HepG2 (cell line): Measurements from ENCODE around the gene NDUFAF3. TPM values are rescaled to one million over a fixed set of nuclear protein-coding genes. Genes with fewer than 3 reads are reported as not detected.

ENCODE experiments used
- ARNT2 ChIP-seq: sonication (generic); formaldehyde crosslinking; IDR thresholded peaks from 2 replicates; pipeline ENCODE4 v1.8.0; 2022; ENCODE audit warnings: mild to moderate bottlenecking, low read depth, missing genetic modification reagents, moderate library complexity
- CEBPB ChIP-seq: IDR thresholded peaks from 2 replicates; pipeline ENCODE4 v1.6.1; 2011; ENCODE audit warnings: low read depth, low read length, improper control_type of control experiment, borderline replicate concordance
- DMAP1 ChIP-seq: IDR thresholded peaks from 2 replicates; pipeline ENCODE4 v1.6.1; 2016
- FOXA1 ChIP-seq, 2 experiments: fragments of 450-650 bp in 1 of 2; sonication (generic) in 1 of 2; formaldehyde crosslinking in 1 of 2; IDR thresholded peaks; 2 replicates each; pipeline versions ENCODE4 v1.4.0 to v1.6.1; 2016 to 2020; ENCODE audit warnings: missing genetic modification reagents in 1 of 2
- KDM1A ChIP-seq: IDR thresholded peaks from 2 replicates; pipeline ENCODE4 v1.6.1; 2016; ENCODE audit warnings: missing compliant biosample characterization
- PHF5A ChIP-seq: IDR thresholded peaks from one replicate; pipeline ENCODE4 v1.6.1; 2018; ENCODE audit warnings: low read depth, missing genetic modification reagents; ENCODE audit not compliant: unreplicated experiment
- POLR2A ChIP-seq, 2 experiments: IDR thresholded peaks; 2 replicates each; pipeline ENCODE4 v1.6.1; 2011; ENCODE audit warnings: low read depth in 2 of 2, low read length in 2 of 2, mild to moderate bottlenecking in 1 of 2, moderate library complexity in 1 of 2; ENCODE audit not compliant: insufficient read depth in 1 of 2
- POLR2AphosphoS5 ChIP-seq: IDR thresholded peaks from 2 replicates; pipeline ENCODE4 v1.6.1; 2012; ENCODE audit warnings: low read depth, low read length
- RBFOX2 ChIP-seq: fragments of 200-400 bp; formaldehyde crosslinking; IDR thresholded peaks from 2 replicates; pipeline ENCODE4 v1.6.1; 2017; ENCODE audit warnings: low read depth, mild to moderate bottlenecking, low read length
- ZMYM4 ChIP-seq: sonication (generic); formaldehyde crosslinking; IDR thresholded peaks from 2 replicates; pipeline ENCODE4 v1.8.1; 2023; ENCODE audit warnings: mild to moderate bottlenecking, missing genetic modification reagents
- ZNF260 ChIP-seq: sonication (generic); formaldehyde crosslinking; IDR thresholded peaks from 2 replicates; pipeline ENCODE4 v1.4.0; 2020; ENCODE audit warnings: missing genetic modification reagents, low read depth, mild to moderate bottlenecking, borderline replicate concordance
- ZNF3 ChIP-seq: IDR thresholded peaks from 2 replicates; pipeline ENCODE4 v1.7.0; 2017; ENCODE audit warnings: inconsistent platforms
- ZNF546 ChIP-seq: sonication (generic); formaldehyde crosslinking; conservative IDR thresholded peaks from 2 replicates; pipeline ENCODE4 v1.8.1; 2023; ENCODE audit warnings: mild to moderate bottlenecking, missing genetic modification reagents
- ZNF670 ChIP-seq: sonication (generic); formaldehyde crosslinking; IDR thresholded peaks from 2 replicates; pipeline ENCODE4 v1.8.0; 2022; ENCODE audit warnings: mild to moderate bottlenecking, missing genetic modification reagents, borderline replicate concordance
- ZNF891 ChIP-seq: sonication (generic); formaldehyde crosslinking; IDR thresholded peaks from 2 replicates; pipeline ENCODE4 v1.5.0; 2020; ENCODE audit warnings: mild to moderate bottlenecking, missing genetic modification reagents
- polyA plus RNA-seq, 8 experiments: library from polyadenylated mRNA; depleted of rRNA in 3 of 8; stranded (reverse) in 7 of 8; unstranded in 1 of 8; fragments of >200 nt; fragmentation: Illumina TruSeq in 4 of 8; extraction: Trizol in 4 of 8; gene quantifications; 2 replicates each; pipeline versions ENCODE4 v1.2.1 to v1.2.3, GENCODE V29; 2011 to 2016; ENCODE audit warnings: low read depth in 4 of 8, missing spikeins in 1 of 8, mixed read lengths in 1 of 8; ENCODE audit not compliant: insufficient read depth in 1 of 8
- total RNA-seq, 5 experiments: library from RNA; depleted of rRNA; stranded (reverse); fragments of >200 nt; fragmentation: Illumina TruSeq; extraction: Trizol; gene quantifications; 2 replicates each; pipeline ENCODE4 v1.2.3, GENCODE V29; 2016; ENCODE audit warnings: low read depth in 1 of 5
- TF ChIP-seq, protein P1 (sequence below): sonication (generic); formaldehyde crosslinking; IDR thresholded peaks from 2 replicates; pipeline ENCODE4 v1.4.0; 2020; ENCODE audit warnings: missing genetic modification reagents, borderline replicate concordance
- TF ChIP-seq, protein P2 (sequence below): sonication (generic); formaldehyde crosslinking; IDR thresholded peaks from 2 replicates; pipeline ENCODE4 v1.8.1; 2023; ENCODE audit warnings: missing genetic modification reagents, mild to moderate bottlenecking, borderline replicate concordance
- TF ChIP-seq, protein P3 (sequence below): sonication (generic); formaldehyde crosslinking; conservative IDR thresholded peaks from 2 replicates; pipeline ENCODE4 v1.4.0; 2020; ENCODE audit warnings: missing genetic modification reagents
- TF ChIP-seq, protein P4 (sequence below): sonication (generic); formaldehyde crosslinking; IDR thresholded peaks from 2 replicates; pipeline ENCODE4 v1.8.0; 2022; ENCODE audit warnings: mild to moderate bottlenecking, missing genetic modification reagents; ENCODE audit not compliant: insufficient replicate concordance
- TF ChIP-seq, protein P5 (sequence below): sonication (generic); formaldehyde crosslinking; IDR thresholded peaks from 2 replicates; pipeline ENCODE4; 2020; ENCODE audit warnings: missing genetic modification reagents, mild to moderate bottlenecking, borderline replicate concordance

Gene NDUFAF3
- total and polyA plus RNA-seq, 2 of the 13 experiments (the other 11 are each of a cell fraction or from before 2014, with no cell fraction given): 39.0 to 50.0 TPM

DNA sequence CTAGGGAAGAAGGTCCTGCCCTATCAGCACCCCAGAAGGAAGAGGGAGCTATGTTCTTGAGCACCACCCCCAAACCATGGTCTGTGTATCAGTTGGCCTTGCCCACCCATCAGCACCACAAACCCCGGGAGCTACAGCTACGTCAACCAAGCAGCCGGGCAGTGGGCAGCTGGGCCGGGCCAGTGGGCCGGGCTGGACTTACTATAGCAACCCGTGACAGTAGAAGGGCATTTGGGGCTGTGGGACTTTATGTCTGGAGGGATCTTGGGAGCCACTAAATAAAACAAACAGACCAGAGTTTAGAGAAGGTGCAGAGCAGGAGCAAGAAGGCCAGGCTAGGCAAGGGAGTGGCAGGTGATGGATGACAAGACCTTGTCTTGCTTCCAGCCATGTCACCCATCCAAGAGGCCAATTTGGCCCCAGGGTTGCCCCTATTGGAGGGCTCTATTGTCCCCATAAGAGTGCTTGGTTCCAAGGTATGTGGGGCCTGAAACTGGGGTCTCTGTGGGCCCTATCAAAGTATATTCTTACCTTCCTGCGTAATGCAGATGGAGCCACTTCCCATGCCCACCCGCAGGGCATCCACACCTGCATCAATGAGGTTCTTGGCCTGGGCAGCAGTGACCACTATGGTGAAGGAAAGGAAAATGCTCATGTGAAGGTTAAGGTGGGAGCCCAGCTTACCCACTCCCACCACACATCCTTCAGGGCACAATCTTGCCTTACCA is 4.0 kb downstream of the NDUFAF3 start (continued):
- TF ChIP-seq, protein P1, sequence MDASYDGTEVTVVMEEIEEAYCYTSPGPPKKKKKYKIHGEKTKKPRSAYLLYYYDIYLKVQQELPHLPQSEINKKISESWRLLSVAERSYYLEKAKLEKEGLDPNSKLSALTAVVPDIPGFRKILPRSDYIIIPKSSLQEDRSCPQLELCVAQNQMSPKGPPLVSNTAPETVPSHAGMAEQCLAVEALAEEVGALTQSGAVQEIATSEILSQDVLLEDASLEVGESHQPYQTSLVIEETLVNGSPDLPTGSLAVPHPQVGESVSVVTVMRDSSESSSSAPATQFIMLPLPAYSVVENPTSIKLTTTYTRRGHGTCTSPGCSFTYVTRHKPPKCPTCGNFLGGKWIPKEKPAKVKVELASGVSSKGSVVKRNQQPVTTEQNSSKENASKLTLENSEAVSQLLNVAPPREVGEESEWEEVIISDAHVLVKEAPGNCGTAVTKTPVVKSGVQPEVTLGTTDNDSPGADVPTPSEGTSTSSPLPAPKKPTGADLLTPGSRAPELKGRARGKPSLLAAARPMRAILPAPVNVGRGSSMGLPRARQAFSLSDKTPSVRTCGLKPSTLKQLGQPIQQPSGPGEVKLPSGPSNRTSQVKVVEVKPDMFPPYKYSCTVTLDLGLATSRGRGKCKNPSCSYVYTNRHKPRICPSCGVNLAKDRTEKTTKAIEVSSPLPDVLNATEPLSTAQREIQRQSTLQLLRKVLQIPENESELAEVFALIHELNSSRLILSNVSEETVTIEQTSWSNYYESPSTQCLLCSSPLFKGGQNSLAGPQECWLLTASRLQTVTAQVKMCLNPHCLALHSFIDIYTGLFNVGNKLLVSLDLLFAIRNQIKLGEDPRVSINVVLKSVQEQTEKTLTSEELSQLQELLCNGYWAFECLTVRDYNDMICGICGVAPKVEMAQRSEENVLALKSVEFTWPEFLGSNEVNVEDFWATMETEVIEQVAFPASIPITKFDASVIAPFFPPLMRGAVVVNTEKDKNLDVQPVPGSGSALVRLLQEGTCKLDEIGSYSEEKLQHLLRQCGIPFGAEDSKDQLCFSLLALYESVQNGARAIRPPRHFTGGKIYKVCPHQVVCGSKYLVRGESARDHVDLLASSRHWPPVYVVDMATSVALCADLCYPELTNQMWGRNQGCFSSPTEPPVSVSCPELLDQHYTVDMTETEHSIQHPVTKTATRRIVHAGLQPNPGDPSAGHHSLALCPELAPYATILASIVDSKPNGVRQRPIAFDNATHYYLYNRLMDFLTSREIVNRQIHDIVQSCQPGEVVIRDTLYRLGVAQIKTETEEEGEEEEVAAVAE (CRISPR knock-in tag): no peak
- TF ChIP-seq, protein P2, sequence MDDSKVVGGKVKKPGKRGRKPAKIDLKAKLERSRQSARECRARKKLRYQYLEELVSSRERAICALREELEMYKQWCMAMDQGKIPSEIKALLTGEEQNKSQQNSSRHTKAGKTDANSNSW (CRISPR knock-in tag): no peak
- TF ChIP-seq ZMYM4 (CRISPR knock-in tag) (no peak), ZNF260 (no peak), ZNF670 (CRISPR knock-in tag) (no peak), RBFOX2 (peak; percentile 58; the same call in 1 of the 2 replicates), FOXA1 (IDR thresholded peaks at IDR 0.05) (no peak), FOXA1 (CRISPR knock-in tag; IDR thresholded peaks at IDR 0.05) (no peak), ZNF3 (CRISPR knock-in tag) (no peak), PHF5A (CRISPR knock-in tag) (no peak), KDM1A (no peak), ZNF891 (CRISPR knock-in tag) (no peak), CEBPB (no peak), ZNF546 (CRISPR knock-in tag) (no peak), ARNT2 (no peak), POLR2A (IDR thresholded peaks at IDR 0.05; ENCODE audit: insufficient read depth in 1 of 2, low read depth in 2 of 2, low read length in 2 of 2) (peak in 1 of 2 experiments; percentile 51; a peak in 1 of 4 replicates), POLR2AphosphoS5 (0 out of 2 replicates have a peak, but pooled peaks have one; percentile 1), DMAP1 (CRISPR knock-in tag) (no peak)
- TF ChIP-seq, protein P3, sequence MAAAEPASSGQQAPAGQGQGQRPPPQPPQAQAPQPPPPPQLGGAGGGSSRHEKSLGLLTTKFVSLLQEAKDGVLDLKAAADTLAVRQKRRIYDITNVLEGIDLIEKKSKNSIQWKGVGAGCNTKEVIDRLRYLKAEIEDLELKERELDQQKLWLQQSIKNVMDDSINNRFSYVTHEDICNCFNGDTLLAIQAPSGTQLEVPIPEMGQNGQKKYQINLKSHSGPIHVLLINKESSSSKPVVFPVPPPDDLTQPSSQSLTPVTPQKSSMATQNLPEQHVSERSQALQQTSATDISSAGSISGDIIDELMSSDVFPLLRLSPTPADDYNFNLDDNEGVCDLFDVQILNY (CRISPR knock-in tag): no peak
- TF ChIP-seq, protein P4, sequence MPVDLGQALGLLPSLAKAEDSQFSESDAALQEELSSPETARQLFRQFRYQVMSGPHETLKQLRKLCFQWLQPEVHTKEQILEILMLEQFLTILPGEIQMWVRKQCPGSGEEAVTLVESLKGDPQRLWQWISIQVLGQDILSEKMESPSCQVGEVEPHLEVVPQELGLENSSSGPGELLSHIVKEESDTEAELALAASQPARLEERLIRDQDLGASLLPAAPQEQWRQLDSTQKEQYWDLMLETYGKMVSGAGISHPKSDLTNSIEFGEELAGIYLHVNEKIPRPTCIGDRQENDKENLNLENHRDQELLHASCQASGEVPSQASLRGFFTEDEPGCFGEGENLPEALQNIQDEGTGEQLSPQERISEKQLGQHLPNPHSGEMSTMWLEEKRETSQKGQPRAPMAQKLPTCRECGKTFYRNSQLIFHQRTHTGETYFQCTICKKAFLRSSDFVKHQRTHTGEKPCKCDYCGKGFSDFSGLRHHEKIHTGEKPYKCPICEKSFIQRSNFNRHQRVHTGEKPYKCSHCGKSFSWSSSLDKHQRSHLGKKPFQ (CRISPR knock-in tag): no peak
- TF ChIP-seq, protein P5, sequence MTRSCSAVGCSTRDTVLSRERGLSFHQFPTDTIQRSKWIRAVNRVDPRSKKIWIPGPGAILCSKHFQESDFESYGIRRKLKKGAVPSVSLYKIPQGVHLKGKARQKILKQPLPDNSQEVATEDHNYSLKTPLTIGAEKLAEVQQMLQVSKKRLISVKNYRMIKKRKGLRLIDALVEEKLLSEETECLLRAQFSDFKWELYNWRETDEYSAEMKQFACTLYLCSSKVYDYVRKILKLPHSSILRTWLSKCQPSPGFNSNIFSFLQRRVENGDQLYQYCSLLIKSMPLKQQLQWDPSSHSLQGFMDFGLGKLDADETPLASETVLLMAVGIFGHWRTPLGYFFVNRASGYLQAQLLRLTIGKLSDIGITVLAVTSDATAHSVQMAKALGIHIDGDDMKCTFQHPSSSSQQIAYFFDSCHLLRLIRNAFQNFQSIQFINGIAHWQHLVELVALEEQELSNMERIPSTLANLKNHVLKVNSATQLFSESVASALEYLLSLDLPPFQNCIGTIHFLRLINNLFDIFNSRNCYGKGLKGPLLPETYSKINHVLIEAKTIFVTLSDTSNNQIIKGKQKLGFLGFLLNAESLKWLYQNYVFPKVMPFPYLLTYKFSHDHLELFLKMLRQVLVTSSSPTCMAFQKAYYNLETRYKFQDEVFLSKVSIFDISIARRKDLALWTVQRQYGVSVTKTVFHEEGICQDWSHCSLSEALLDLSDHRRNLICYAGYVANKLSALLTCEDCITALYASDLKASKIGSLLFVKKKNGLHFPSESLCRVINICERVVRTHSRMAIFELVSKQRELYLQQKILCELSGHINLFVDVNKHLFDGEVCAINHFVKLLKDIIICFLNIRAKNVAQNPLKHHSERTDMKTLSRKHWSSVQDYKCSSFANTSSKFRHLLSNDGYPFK (CRISPR knock-in tag): no peak
